Sigmoid colon (tissue), 7 donors: ENCODE results near the gene GALNT10. TPM values are rescaled to one million over a fixed set of nuclear protein-coding genes. Genes with fewer than 3 reads are reported as not detected.

Experiments used
- DNase-seq: peaks from one replicate; pipeline ENCODE4 v3.0.0-alpha.2; 2019
- H3K27ac ChIP-seq, 4 donors: fragments of 200-600 bp; sonication (generic); one replicate each; pipeline ENCODE4 v1.5.1; 2016 to 2019; ENCODE audit warnings: mild to moderate bottlenecking in 1 of 4
- H3K27me3 ChIP-seq, 3 donors: fragments of 200-600 bp; sonication (generic); one replicate each; pipeline ENCODE4 v1.5.1; 2019; ENCODE audit warnings: mild to moderate bottlenecking in 1 of 3
- H3K36me3 ChIP-seq, 4 donors: fragments of 200-600 bp; sonication (generic); one replicate each; pipeline ENCODE4 v1.5.1; 2016 to 2019
- H3K4me1 ChIP-seq, 4 donors: fragments of 200-600 bp; sonication (generic); one replicate each; pipeline ENCODE4 v1.5.1; 2017 to 2019
- H3K4me3 ChIP-seq, 4 donors: fragments of 200-600 bp; sonication (generic); one replicate each; pipeline ENCODE4 v1.5.1; 2017 to 2019; ENCODE audit warnings: mild to moderate bottlenecking in 2 of 4, moderate library complexity in 1 of 4
- H3K9me3 ChIP-seq, 4 donors: fragments of 200-600 bp in 3 of 4; sonication (generic) in 3 of 4; one replicate each; pipeline versions ENCODE4 v1.5.1 to v1.6.1; 2013 to 2019
- CTCF ChIP-seq, 4 experiments: fragments of 450-650 bp in 3 of 4; fragments of 200-600 bp in 1 of 4; IDR thresholded peaks; one replicate each; pipeline ENCODE4 v1.5.1; 2016 to 2019; ENCODE audit warnings: antibody characterized with exemption in 4 of 4, mild to moderate bottlenecking in 3 of 4, moderate library complexity in 2 of 4
- EP300 ChIP-seq, 4 donors: sonication (generic); formaldehyde crosslinking; IDR thresholded peaks; one replicate each; pipeline ENCODE4 v1.6.1; 2017; ENCODE audit warnings: antibody characterized with exemption in 4 of 4
- POLR2A ChIP-seq, 2 donors: fragments of 450-650 bp; IDR thresholded peaks; one replicate each; pipeline ENCODE4 v1.6.1; 2016; ENCODE audit warnings: antibody characterized with exemption in 2 of 2, mild to moderate bottlenecking in 2 of 2, moderate library complexity in 2 of 2
- POLR2AphosphoS5 ChIP-seq, 4 donors: sonication (generic); formaldehyde crosslinking; IDR thresholded peaks; one replicate each; pipeline ENCODE4 v1.6.1; 2017; ENCODE audit warnings: antibody characterized with exemption in 4 of 4
- WGBS, 2 donors: extraction: QIAGEN DNeasy Blood & Tissue Kit; methylation state at CpG; one replicate each; pipeline ENCODE4 v1.1.7; 2013; 5-methylcytosine and 5-hydroxymethylcytosine counted together
- intact Hi-C: fragments of 100-400 bp; cut with DNase I; formaldehyde crosslinking; loops from one replicate; pipeline ENCODE4 v1.15.1; 2023
- polyA plus RNA-seq, 3 donors: library from polyadenylated mRNA; stranded (reverse); fragments of 200-250 nt; gene quantifications; one replicate each; pipeline ENCODE4 v1.2.3, GENCODE V29; 2013
- total RNA-seq, 4 donors: library from RNA; depleted of rRNA; stranded (reverse); fragments of >200 nt; gene quantifications; one replicate each; pipeline ENCODE4 v1.1.0, GENCODE V29; 2016
- donor health status: healthy with polysubstance abuse.
- donor health status: Bipolar disorder and iron deficiency.
- donor health status: healthy.

GALNT10 gene
- total and polyA plus RNA-seq, 7 donors, result 6.0 to 41.7 (median 24.3) TPM

- no peaks in the 10 kb centered on the region for H3K9me3 ChIP-seq
- H3K4me3 ChIP-seq, result no peak overlapping the region
- H3K27ac ChIP-seq, result no peak overlapping the region
- TF ChIP-seq POLR2AphosphoS5 (IDR thresholded peaks at IDR 0.05), result no peak
- no peak for TF ChIP-seq POLR2A (IDR thresholded peaks at IDR 0.05)
- TF ChIP-seq EP300 (IDR thresholded peaks at IDR 0.05), result no peak
- no peak for TF ChIP-seq CTCF (IDR thresholded peaks at IDR 0.05)
- peaks cover 0 to 6% (median 2%) of the 10 kb centered on the region in 4 donors for H3K36me3 ChIP-seq
- WGBS, 2 donors, result 82 to 93% methylated on average over 8 of the region's 8 CpGs
- peaks cover 0 to 49% (median 32%) of the 10 kb centered on the region in 4 donors for H3K4me1 ChIP-seq
- no peak for DNase-seq
- intact Hi-C loops, result no loop called here
- no peaks in the 10 kb centered on the region for H3K27me3 ChIP-seq
These were observed 9.7 kb downstream of the GALNT10 start for GRCh38 chr5:154200221-154200620.

- H3K27ac ChIP-seq, result no peak overlapping the region
- H3K9me3 ChIP-seq, result no peaks in the 10 kb centered on the region
- H3K4me1 ChIP-seq, result peaks cover 0 to 49% (median 34%) of the 10 kb centered on the region in 4 donors
- no peak for DNase-seq
- no peaks in the 10 kb centered on the region for H3K27me3 ChIP-seq
- TF ChIP-seq POLR2AphosphoS5 (IDR thresholded peaks at IDR 0.05) (no peak), POLR2A (IDR thresholded peaks at IDR 0.05) (no peak), CTCF (IDR thresholded peaks at IDR 0.05) (no peak), EP300 (IDR thresholded peaks at IDR 0.05) (no peak)
- H3K36me3 ChIP-seq, result peaks cover 0 to 6% (median 0%) of the 10 kb centered on the region in 4 donors
- intact Hi-C loops, result no loop called here
- WGBS, 2 donors, result 85 to 92% methylated on average over 7 of the region's 7 CpGs
- no peak overlapping the region for H3K4me3 ChIP-seq
These were observed 10.7 kb downstream of the GALNT10 start for GRCh38 chr5:154201108-154201769.

- Histone ChIP-seq H3K27ac (no peak overlapping the region), H3K27me3 (no peaks in the 10 kb centered on the region), H3K4me3 (no peak overlapping the region), H3K36me3 (peaks cover 0 to 6% (median 0%) of the 10 kb centered on the region in 4 donors), H3K4me1 (peaks cover 0 to 35% (median 25%) of the 10 kb centered on the region in 4 donors), H3K9me3 (no peaks in the 10 kb centered on the region)
- TF ChIP-seq POLR2A (IDR thresholded peaks at IDR 0.05) (no peak), CTCF (IDR thresholded peaks at IDR 0.05) (no peak), POLR2AphosphoS5 (IDR thresholded peaks at IDR 0.05) (no peak), EP300 (IDR thresholded peaks at IDR 0.05) (no peak)
- intact Hi-C loops, result no loop called here
- no peak for DNase-seq
- WGBS, 2 donors, result 19 to 50% methylated on average over 11 of the region's 11 CpGs
These were observed 12.1 kb downstream of the GALNT10 start for GRCh38 chr5:154202379-154203260.

GRCh38 chr5:154203798-154204578 is 13.5 kb downstream of the GALNT10 start:
- Histone ChIP-seq H3K4me1 (peaks cover 0 to 21% (median 13%) of the 10 kb centered on the region in 4 donors), H3K27me3 (no peaks in the 10 kb centered on the region), H3K36me3 (peaks cover 0 to 2% (median 0%) of the 10 kb centered on the region in 4 donors), H3K9me3 (no peaks in the 10 kb centered on the region), H3K27ac (no peak overlapping the region), H3K4me3 (no peak overlapping the region)
- no peak for TF ChIP-seq CTCF (IDR thresholded peaks at IDR 0.05)
- no peak for TF ChIP-seq POLR2AphosphoS5 (IDR thresholded peaks at IDR 0.05)
- no peak for TF ChIP-seq EP300 (IDR thresholded peaks at IDR 0.05)
- no peak for TF ChIP-seq POLR2A (IDR thresholded peaks at IDR 0.05)
- no peak for DNase-seq
- WGBS, 2 donors, result 61 to 82% methylated on average over 4 of the region's 4 CpGs
- intact Hi-C loops, result no loop called here
